GM12878 (cell line): Measurements from ENCODE around the gene PARS2. TPM values are rescaled to one million over a fixed set of nuclear protein-coding genes. Genes with fewer than 3 reads are reported as not detected.

Experiments
- ATAC-seq: fragments of 200-7000 bp; cut with Tn5 transposase; 3 replicates; pipeline ENCODE4 v1.9.1; 2020; ENCODE audit warnings: mild to moderate bottlenecking, moderate library complexity
- BruUV-seq: library from RNA; stranded (reverse); fragments of 400-500 nt; replicated peaks from 2 replicates; lab custom pipeline; 2021; lab: Mats Ljungman, UMichigan
- CTCF ChIA-PET: fragments of 300-600 bp; sonication (Branson Sonifier 250); formaldehyde crosslinking; extraction: SDS; loops from one replicate; lab custom pipeline; 2021; ENCODE audit warnings: inconsistent platforms; lab: Yijun Ruan, JAX
- POLR2A ChIA-PET: fragments of 350-600 bp; formaldehyde crosslinking; extraction: SDS; loops from one replicate; lab custom pipeline; 2021; ENCODE audit warnings: inconsistent platforms; lab: Charles Lee
- RAD21 ChIA-PET: fragments of 300-600 bp; sonication (Branson Sonifier 250); formaldehyde crosslinking; loops from one replicate; lab custom pipeline; 2023; ENCODE audit warnings: antibody characterized with exemption; ENCODE audit not compliant: unreplicated experiment; lab: Charles Lee
- SMC1A ChIA-PET: fragments of 300-600 bp; sonication (Branson Sonifier 250); formaldehyde crosslinking; loops from one replicate; lab custom pipeline; 2023; ENCODE audit not compliant: unreplicated experiment, uncharacterized antibody; lab: Charles Lee
- DNase-seq: peaks from one replicate; pipeline ENCODE4 v3.0.0-alpha.2; 2011; ENCODE audit warnings: low read depth, low spot score
- FAIRE-seq: peaks from 3 replicates; lab custom pipeline; 2011; peaks lifted over from hg19 to GRCh38; lab: Jason Lieb, UNC
- H2AFZ ChIP-seq: 2 replicates; pipeline ENCODE4 v1.6.0; 2011; ENCODE audit warnings: low read depth, low read length, control low read depth; ENCODE audit not compliant: control insufficient read depth
- H3K27ac ChIP-seq: 2 replicates; pipeline ENCODE4 v1.5.1; 2011; ENCODE audit warnings: control low read depth; ENCODE audit not compliant: control insufficient read depth, insufficient read depth
- H3K27me3 ChIP-seq, 2 experiments: replicated peaks in 1 of 2; 2 replicates each; pipeline versions ENCODE4 v1.6.0 to v1.6.1; 2011; ENCODE audit warnings: low read length in 1 of 2; ENCODE audit not compliant: control insufficient read depth in 2 of 2, insufficient read depth in 2 of 2
- H3K36me3 ChIP-seq, 2 experiments: 2 replicates each; pipeline ENCODE4 v1.5.1; 2011; ENCODE audit warnings: low read length in 1 of 2; ENCODE audit not compliant: control insufficient read depth in 2 of 2, insufficient read depth in 2 of 2
- H3K4me1 ChIP-seq: 2 replicates; pipeline ENCODE4 v1.6.1; 2011; ENCODE audit warnings: mild to moderate bottlenecking, low read length, moderate library complexity, mixed read lengths; ENCODE audit not compliant: control insufficient read depth, insufficient read depth
- H3K4me2 ChIP-seq: 2 replicates; pipeline ENCODE4 v1.6.0; 2011; ENCODE audit warnings: control low read depth; ENCODE audit not compliant: control insufficient read depth, insufficient read depth
- H3K4me3 ChIP-seq: fragments of 200-600 bp; sonication (generic); 2 replicates; pipeline ENCODE4 v1.5.1; 2016
- H3K79me2 ChIP-seq: 2 replicates; pipeline ENCODE4 v1.6.0; 2011; ENCODE audit warnings: low read length; ENCODE audit not compliant: control insufficient read depth, insufficient read depth
- H3K9ac ChIP-seq: 2 replicates; pipeline ENCODE4 v1.8.0; 2011; ENCODE audit warnings: low read length, control low read depth, mixed read lengths; ENCODE audit not compliant: control insufficient read depth, insufficient read depth
- H3K9me3 ChIP-seq: replicated peaks from 3 replicates; pipeline ENCODE4 v1.5.1; 2011; ENCODE audit warnings: mild to moderate bottlenecking, low read length; ENCODE audit not compliant: control insufficient read depth, insufficient read depth
- H4K20me1 ChIP-seq: 2 replicates; pipeline ENCODE4 v1.6.0; 2011; ENCODE audit not compliant: control insufficient read depth, insufficient read depth
- BCL3 ChIP-seq: IDR thresholded peaks from 2 replicates; pipeline ENCODE4 v1.6.1; 2011; ENCODE audit warnings: borderline replicate concordance, low read depth, mild to moderate bottlenecking, moderate library complexity, low read length; ENCODE audit not compliant: insufficient read depth, poor library complexity, severe bottlenecking
- CBFB ChIP-seq: IDR thresholded peaks from 2 replicates; pipeline ENCODE4 v1.6.1; 2016; ENCODE audit warnings: antibody characterized with exemption, low read depth
- MAX ChIP-seq: IDR thresholded peaks from 2 replicates; pipeline ENCODE4 v1.6.1; 2012; ENCODE audit warnings: low read depth, low read length, improper control_type of control experiment
- NR2C2 ChIP-seq: IDR thresholded peaks from 2 replicates; pipeline ENCODE4 v1.6.1; 2011; ENCODE audit warnings: borderline replicate concordance, low read depth; ENCODE audit not compliant: control insufficient read depth, insufficient read length
- POLR2AphosphoS2 ChIP-seq: IDR thresholded peaks from 2 replicates; pipeline ENCODE4 v1.6.1; 2011; ENCODE audit warnings: low read depth, mild to moderate bottlenecking, low read length, improper control_type of control experiment, moderate library complexity
- STAT1 ChIP-seq: fragments of 450-650 bp; conservative IDR thresholded peaks from 2 replicates; pipeline ENCODE4 v1.6.1; 2014; ENCODE audit warnings: antibody characterized with exemption, mild to moderate bottlenecking
- ZBTB4 ChIP-seq: fragments of 450-650 bp; formaldehyde crosslinking; IDR thresholded peaks from 2 replicates; pipeline ENCODE4 v1.4.0; 2022; ENCODE audit warnings: mild to moderate bottlenecking, moderate library complexity
- WGBS: methylation state at CpG from one replicate; pipeline ENCODE4 v1.1.6; 2016; ENCODE audit warnings: low lambda C conversion rate; ENCODE audit not compliant: insufficient replicate concordance, insufficient coverage; ENCODE audit errors: missing lambda C conversion rate; 5-methylcytosine and 5-hydroxymethylcytosine counted together
- in situ Hi-C: fragments of 300-500 bp; cut with MboI; formaldehyde crosslinking; loops from 9 replicates; pipeline ENCODE4 v1.14.3; 2018; ENCODE audit warnings: mixed read lengths
- intact Hi-C: fragments of 100-400 bp; cut with micrococcal nuclease; formaldehyde crosslinking; loops from one replicate; pipeline ENCODE4 v1.14.2; 2022; ENCODE audit not compliant: unreplicated experiment
- polyA plus RNA-seq, 11 experiments: library from polyadenylated mRNA; depleted of rRNA in 4 of 11; unstranded in 6 of 11; stranded (reverse) in 5 of 11; fragments of >200 nt; fragmentation: Nextera tagmentation in 4 of 11; fragmentation: Illumina TruSeq in 1 of 11; extraction: Ambion mirVana in 4 of 11; extraction: Trizol in 1 of 11; gene quantifications; 1 replicate in 1 of 11; 2 replicates in 10 of 11; pipeline versions ENCODE4 v1.2.1 to v1.2.3, GENCODE V29; 2011 to 2016; ENCODE audit warnings: inconsistent platforms in 2 of 11, missing spikeins in 2 of 11, low read depth in 1 of 11
- total RNA-seq, 4 experiments: library from RNA; depleted of rRNA in 3 of 4; stranded (reverse); fragments of >200 nt in 3 of 4; fragmentation: Illumina TruSeq in 1 of 4; extraction: Trizol in 1 of 4; gene quantifications; 2 replicates each; pipeline versions ENCODE4 v1.2.1 to v1.2.3, GENCODE V29; 2013 to 2021

PARS2 gene
- total and polyA plus RNA-seq, 10 of the 15 experiments (the other 5 are each of a cell fraction or from before 2014, with no cell fraction given), result 3.7 to 12.2 (median 5.9) TPM

- in situ Hi-C loops, result no loop called here
- H3K79me2 ChIP-seq, result peaks cover 17% of the 10 kb centered on the region
- H3K27me3 ChIP-seq, result no peaks in the 10 kb centered on the region
- peak overlapping the region; percentile 92 for H3K9ac ChIP-seq
- H3K9me3 ChIP-seq, result no peaks in the 10 kb centered on the region
- H3K36me3 ChIP-seq, result peaks cover 0 to under 1% of the 10 kb centered on the region in 2 experiments; a peak in 1 of 4 replicates
- DNase-seq, result no peak
- TF ChIP-seq BCL3 (no peak), STAT1 (no peak), POLR2AphosphoS2 (0 out of 2 replicates have a peak, but pooled peaks have one; percentile 16)
- TF ChIP-seq, all 136 proteins: peak for 1
- FAIRE-seq (no peak), ATAC-seq (peak; percentile 13)
- BruUV-seq, result TSS peak; percentile 93
- peak overlapping the region; percentile 82 for H3K4me2 ChIP-seq
- ChIA-PET RAD21 (no interaction called here), POLR2A (no interaction called here), CTCF (interaction anchor here (0.7 to 8.9 kb wide), 4 partner anchors 8 to 42 kb away, joined by 3 to 60 read pairs (median 4); partner anchors contain the start of gene TTC22), SMC1A (no interaction called here)
- peaks cover 9% of the 10 kb centered on the region for H3K4me1 ChIP-seq
- peak overlapping the region; percentile 99 for H3K4me3 ChIP-seq
- no peaks in the 10 kb centered on the region for H4K20me1 ChIP-seq
- WGBS, result 14% methylated on average over 11 of the region's 11 CpGs
- intact Hi-C loops, result loop anchor here (2.0 kb wide), 2 partner anchors 37 to 49 kb away; partner anchors contain the start of genes TTC22 and TTC4
- H3K27ac ChIP-seq, result peak overlapping the region; percentile 71
- H2AFZ ChIP-seq, result peak overlapping the region; percentile 46
Observed at GRCh38 chr1:54763816-54764132, 549 bp downstream of the PARS2 start.

GRCh38 chr1:54758678-54759348 is 5.5 kb downstream of the PARS2 start:
- Histone ChIP-seq H3K79me2 (peaks cover 12% of the 10 kb centered on the region), H3K9ac (no peak overlapping the region), H3K9me3 (no peaks in the 10 kb centered on the region), H3K4me2 (no peak overlapping the region), H2AFZ (no peak overlapping the region), H3K36me3 (peaks cover 2 to 7% of the 10 kb centered on the region in 2 experiments; a peak in 3 of 4 replicates), H3K4me3 (no peak overlapping the region), H3K27ac (no peak overlapping the region), H4K20me1 (no peaks in the 10 kb centered on the region), H3K4me1 (no peaks in the 10 kb centered on the region), H3K27me3 (no peaks in the 10 kb centered on the region)
- ChIA-PET SMC1A (interaction anchor here (1.4 kb wide), 1 partner anchor 24 kb away, joined by 3 read pairs; no protein-coding TSS in a partner anchor), POLR2A (no interaction called here), RAD21 (no interaction called here), CTCF (no interaction called here)
- ATAC-seq (no peak), DNase-seq (no peak), FAIRE-seq (no peak)
- no TSS peak for BruUV-seq
- in situ Hi-C loops, result no loop called here
- intact Hi-C loops, result no loop called here
- WGBS, result 97% methylated on average over 20 of the region's 20 CpGs
- TF ChIP-seq ZBTB4 (CRISPR knock-in tag) (no peak), NR2C2 (no peak), CBFB (no peak), MAX (no peak)
